HG03066 (cell line): ENCODE measurements around the gene DPYSL5.

Experiments used
- ATAC-seq: cut with Tn5 transposase; IDR thresholded peaks from one replicate; pipeline ENCODE4 v1.9.1; 2021; ENCODE audit warnings: low read depth; ENCODE audit not compliant: unreplicated experiment

The DPYSL5 gene

GRCh38 chr2:26951236-26951635 lies 103.3 kb downstream of the DPYSL5 start:
- no peak for ATAC-seq

- ATAC-seq: no peak
These were observed 104.4 kb downstream of the DPYSL5 start for GRCh38 chr2:26952374-26952773.

GRCh38 chr2:26954135-26954534 lies 106.2 kb downstream of the DPYSL5 start:
- ATAC-seq: no peak

- no peak for ATAC-seq
These were observed 109.1 kb downstream of the DPYSL5 start for GRCh38 chr2:26957041-26957440.

- ATAC-seq: no peak
These were observed 109.6 kb downstream of the DPYSL5 start for GRCh38 chr2:26957534-26957933.

GRCh38 chr2:26959331-26959730 lies 111.4 kb downstream of the DPYSL5 start:
- no peak for ATAC-seq

GRCh38 chr2:26964446-26965130 lies 116.7 kb downstream of the DPYSL5 start:
- no peak for ATAC-seq

GRCh38 chr2:26968001-26968400 lies 120.1 kb downstream of the DPYSL5 start:
- no peak for ATAC-seq

- ATAC-seq: no peak
These were observed 121.3 kb downstream of the DPYSL5 start for GRCh38 chr2:26969077-26969844.

- ATAC-seq: peak; percentile 69
These were observed 122.5 kb downstream of the DPYSL5 start, which contains the start of gene MAPRE3 for GRCh38 chr2:26970244-26970927. TSS of gene MAPRE3 (plus strand) at chr2:26970637. CDS start at chr2:27022219, 51,582 bp downstream.

GRCh38 chr2:26970928-26971627 lies 123.1 kb downstream of the DPYSL5 start:
- no peak for ATAC-seq

GRCh38 chr2:26971911-26972786 lies 124.2 kb downstream of the DPYSL5 start:
- ATAC-seq: no peak

GRCh38 chr2:26974352-26974751 lies 126.4 kb downstream of the DPYSL5 start:
- ATAC-seq: no peak

GRCh38 chr2:26975102-26975501 lies 127.2 kb downstream of the DPYSL5 start:
- no peak for ATAC-seq

GRCh38 chr2:26975656-26976055 lies 127.7 kb downstream of the DPYSL5 start:
- no peak for ATAC-seq

- ATAC-seq: no peak
These were observed 128.3 kb downstream of the DPYSL5 start for GRCh38 chr2:26976237-26976636.

- no peak for ATAC-seq
These were observed 129.1 kb downstream of the DPYSL5 start for GRCh38 chr2:26977012-26977411.

GRCh38 chr2:26978061-26978596 lies 130.2 kb downstream of the DPYSL5 start:
- no peak for ATAC-seq

- no peak for ATAC-seq
These were observed 131.8 kb downstream of the DPYSL5 start for GRCh38 chr2:26979741-26980140.

- ATAC-seq: no peak
These were observed 133.0 kb downstream of the DPYSL5 start for GRCh38 chr2:26980971-26981370.
